ENCODE measurements around the gene CACNA1I. TPM values are rescaled to one million over a fixed set of nuclear protein-coding genes. Genes with fewer than 3 reads are reported as not detected.

Gene CACNA1I
- total RNA-seq, 4 donors from 2014 or later = 0.16 to 0.57 (median 0.20) TPM

DNA sequence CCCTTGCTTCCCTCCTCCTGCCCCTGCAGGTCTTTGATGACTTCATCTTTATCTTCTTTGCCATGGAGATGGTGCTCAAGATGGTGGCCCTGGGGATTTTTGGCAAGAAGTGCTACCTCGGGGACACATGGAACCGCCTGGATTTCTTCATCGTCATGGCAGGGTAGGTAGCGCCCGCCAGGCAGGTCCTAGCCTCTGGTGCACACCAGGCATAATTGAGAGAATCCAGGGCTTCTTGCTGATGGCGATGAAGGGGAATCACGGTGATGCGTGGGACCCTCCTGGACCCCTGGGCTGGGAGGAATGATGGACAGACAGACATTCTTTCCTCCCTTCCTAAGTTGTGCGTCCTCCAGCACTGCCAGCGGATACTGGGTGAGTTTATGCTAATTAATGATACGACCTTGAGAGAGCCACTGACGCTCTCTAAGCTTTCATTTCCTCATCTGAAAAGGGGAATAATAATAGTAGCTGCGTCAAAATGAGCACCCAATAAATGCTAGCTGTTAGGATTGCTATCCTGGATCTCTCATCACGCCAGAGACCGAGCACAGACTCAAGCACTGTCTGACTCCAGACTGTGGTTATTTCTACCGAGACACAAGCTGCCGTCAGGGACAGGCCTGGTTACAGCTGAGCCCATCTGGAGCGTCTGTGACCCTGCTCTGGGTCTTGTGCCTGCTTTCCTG is 30.1 kb downstream of the CACNA1I start:
- TF ChIP-seq, protein P1, sequence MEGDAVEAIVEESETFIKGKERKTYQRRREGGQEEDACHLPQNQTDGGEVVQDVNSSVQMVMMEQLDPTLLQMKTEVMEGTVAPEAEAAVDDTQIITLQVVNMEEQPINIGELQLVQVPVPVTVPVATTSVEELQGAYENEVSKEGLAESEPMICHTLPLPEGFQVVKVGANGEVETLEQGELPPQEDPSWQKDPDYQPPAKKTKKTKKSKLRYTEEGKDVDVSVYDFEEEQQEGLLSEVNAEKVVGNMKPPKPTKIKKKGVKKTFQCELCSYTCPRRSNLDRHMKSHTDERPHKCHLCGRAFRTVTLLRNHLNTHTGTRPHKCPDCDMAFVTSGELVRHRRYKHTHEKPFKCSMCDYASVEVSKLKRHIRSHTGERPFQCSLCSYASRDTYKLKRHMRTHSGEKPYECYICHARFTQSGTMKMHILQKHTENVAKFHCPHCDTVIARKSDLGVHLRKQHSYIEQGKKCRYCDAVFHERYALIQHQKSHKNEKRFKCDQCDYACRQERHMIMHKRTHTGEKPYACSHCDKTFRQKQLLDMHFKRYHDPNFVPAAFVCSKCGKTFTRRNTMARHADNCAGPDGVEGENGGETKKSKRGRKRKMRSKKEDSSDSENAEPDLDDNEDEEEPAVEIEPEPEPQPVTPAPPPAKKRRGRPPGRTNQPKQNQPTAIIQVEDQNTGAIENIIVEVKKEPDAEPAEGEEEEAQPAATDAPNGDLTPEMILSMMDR (IDR thresholded peaks at IDR 0.05; ENCODE audit: low read depth) = no peak

DNA sequence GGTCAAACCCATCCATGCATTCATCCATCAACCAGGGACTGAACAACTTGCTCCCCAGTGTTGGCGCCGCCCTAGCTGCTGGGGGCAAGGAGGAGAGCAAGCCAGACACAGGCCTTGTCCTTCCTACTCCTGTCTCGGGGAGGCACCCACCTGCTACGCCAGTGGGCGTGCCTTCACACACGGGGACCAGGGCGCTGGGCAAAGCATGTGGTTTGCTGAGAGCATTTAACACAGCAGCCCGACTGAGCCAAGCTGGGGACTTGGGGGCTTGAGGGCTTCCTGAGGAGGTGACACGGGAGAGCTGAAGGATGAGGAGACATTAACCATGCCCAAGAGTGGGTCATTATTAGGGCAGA is 30.6 kb downstream of the CACNA1I start:
- TF ChIP-seq, protein P1 (IDR thresholded peaks at IDR 0.05; ENCODE audit: low read depth) = no peak

DNA sequence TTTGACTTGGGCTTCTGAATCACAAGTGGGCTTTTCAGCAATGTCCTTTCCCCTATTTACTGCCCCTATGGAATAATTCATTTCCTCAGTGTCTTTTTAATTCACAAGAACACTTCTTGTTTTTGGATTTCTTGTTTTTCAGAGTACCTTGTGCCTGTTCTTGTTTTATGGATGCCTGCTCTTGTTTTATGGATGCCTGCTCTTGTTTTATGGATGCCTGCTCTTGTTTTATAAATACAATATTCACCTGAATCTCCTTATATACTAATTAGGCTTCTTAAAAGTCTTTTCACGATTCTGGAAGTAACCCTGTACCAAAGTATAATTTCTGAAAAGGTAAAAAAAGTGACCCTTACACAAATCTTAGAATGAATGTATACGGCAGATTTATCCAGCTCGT is 32.8 kb downstream of the CACNA1I start:
- TF ChIP-seq, protein P1 (IDR thresholded peaks at IDR 0.05; ENCODE audit: low read depth) = no peak

- TF ChIP-seq, protein P1 (IDR thresholded peaks at IDR 0.05; ENCODE audit: low read depth) = no peak
These were observed 39.7 kb downstream of the CACNA1I start for GRCh38 chr22:39610246-39610645.

GRCh38 chr22:39610766-39611165 is 40.2 kb downstream of the CACNA1I start:
- TF ChIP-seq, protein P1 (IDR thresholded peaks at IDR 0.05; ENCODE audit: low read depth) = no peak

DNA sequence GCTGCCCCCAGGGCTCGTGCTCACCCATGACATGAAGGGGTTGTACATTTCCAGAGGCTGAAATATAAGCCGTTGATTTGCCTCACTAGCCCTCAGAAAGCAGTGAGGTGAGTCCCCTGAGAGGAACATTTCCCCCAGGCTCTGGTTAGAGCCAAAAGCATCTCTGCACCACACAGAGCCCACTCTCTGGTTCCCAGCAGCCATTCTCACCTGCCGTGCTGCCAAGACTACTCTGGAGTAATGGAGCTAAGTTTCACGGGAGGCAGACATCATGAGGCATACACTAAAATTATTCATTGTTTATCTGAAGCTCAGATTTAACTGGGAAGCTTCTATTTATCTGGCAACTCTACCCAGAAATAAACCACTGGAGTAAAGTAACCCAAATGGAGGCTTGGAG is 40.8 kb downstream of the CACNA1I start:
- TF ChIP-seq, protein P1 (IDR thresholded peaks at IDR 0.05; ENCODE audit: low read depth) = no peak

- TF ChIP-seq, protein P1 (IDR thresholded peaks at IDR 0.05; ENCODE audit: low read depth) = no peak
These were observed 42.4 kb downstream of the CACNA1I start for GRCh38 chr22:39612811-39613548.
